ENCODE results near the gene EPB41L2.
"Not testable (repeated sequence)": the region's sequence is repeated elsewhere in the genome, so short reads cannot be mapped to it uniquely, and the experiment has no call there.

EPB41L2 gene

GRCh38 chr6:130834482-130835251 is 228.4 kb downstream of the EPB41L2 start:
- Histone ChIP-seq H3K27ac (no peak overlapping the region), H3K4me3 (no peak overlapping the region)

GRCh38 chr6:130833569-130833968 is 229.5 kb downstream of the EPB41L2 start:
- H3K27ac ChIP-seq: no peak overlapping the region
- H3K4me3 ChIP-seq: no peak overlapping the region

DNA sequence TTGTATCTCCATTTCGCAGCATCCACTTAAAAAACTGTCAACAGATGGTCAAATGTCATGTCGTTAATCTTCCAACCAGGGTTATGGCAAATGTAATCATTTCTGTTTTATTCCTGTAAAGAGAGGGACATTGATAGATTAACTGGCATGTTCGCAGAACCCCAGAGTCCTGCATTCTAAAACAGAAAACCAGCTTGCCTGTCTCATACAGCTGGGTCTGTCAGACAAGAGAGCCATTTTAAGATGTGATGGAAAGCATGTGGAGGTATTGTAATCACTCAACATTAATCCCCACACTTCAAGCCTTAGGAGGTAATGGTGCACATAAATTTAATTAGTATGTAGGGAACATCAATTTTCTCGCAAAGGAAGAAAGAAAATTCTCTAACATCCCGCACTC is 231.4 kb downstream of the EPB41L2 start:
- Histone ChIP-seq H3K4me3 (no peak overlapping the region), H3K27ac (no peak overlapping the region)

DNA sequence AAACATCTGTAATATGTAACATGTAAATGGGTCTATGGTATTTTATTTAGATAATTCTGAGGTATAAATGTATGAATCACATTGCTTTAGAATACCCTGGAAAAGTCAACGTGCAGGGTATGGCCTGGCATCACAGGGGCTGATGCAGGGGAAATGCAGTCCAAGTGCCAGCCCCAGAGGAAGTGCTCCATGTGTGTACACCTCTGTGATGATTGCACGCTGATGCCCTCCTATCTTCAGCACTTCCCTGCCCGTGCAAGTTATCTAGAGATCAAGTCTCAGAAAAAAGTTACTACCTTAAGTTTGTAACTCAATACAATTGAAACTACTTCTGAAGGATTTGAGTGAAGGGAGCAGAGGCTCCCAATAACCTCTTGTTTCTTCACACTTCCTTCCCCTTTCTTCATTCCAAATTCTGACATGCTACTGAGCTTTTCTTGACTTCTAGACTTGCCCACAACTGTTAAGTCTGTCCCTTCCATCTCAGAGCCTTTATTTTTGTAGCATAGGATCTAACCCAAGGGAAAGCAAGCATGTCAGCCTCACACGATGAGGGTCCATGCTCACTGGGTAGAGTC is 233.6 kb downstream of the EPB41L2 start:
- Histone ChIP-seq H3K27ac (no peak overlapping the region), H3K4me3 (no peak overlapping the region)

DNA sequence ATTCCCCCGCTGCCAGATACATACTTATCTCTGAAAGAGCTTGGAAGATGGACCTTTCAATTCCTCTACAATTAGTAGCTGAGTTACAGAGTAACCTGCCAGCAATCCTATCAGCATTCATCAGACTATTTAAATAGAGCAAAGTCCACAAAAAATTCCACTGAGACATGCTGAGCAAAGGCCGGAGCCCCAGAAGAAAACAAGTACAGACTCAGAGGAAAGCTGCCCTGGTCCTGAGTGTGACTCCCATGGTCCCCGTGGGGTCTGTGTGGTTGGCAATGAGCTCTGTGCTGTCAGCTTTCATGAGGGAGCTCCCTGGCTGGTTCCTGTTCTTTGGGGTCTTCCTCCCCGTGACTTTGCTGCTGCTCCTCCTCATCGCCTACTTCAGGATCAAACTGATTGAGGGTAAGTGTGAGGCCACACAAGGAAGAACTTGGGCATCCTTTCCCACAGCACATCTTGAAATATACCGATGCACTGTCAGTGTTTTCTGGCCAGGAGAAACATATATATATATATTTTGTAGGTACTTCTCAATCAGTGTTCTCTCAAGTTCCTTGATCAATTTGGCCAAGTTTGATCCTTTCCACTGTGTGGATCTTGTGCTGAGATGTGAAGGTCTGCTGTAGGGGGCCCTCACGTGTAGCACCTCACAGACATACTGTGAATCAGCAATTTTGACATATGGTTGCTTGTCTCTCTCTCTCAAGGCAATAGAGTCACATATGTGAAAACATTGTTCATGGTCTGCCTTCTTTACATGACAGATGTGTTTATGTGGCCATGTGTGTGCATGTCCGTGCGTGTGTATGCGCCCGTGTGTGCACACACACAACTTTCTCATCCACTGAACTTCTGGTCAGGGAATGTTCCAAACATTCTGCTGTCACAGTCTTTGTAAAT is 235.5 kb downstream of the EPB41L2 start, which contains the start of gene SMLR1:
SMLR1 (plus strand) TSS at position 160 of the 903 bp plus-strand sequence; CDS start at position 168, 8 bp downstream.
- Histone ChIP-seq H3K27ac (no peak within 1 kb of the TSS), H3K4me3 (no peak within 1 kb of the TSS)

DNA sequence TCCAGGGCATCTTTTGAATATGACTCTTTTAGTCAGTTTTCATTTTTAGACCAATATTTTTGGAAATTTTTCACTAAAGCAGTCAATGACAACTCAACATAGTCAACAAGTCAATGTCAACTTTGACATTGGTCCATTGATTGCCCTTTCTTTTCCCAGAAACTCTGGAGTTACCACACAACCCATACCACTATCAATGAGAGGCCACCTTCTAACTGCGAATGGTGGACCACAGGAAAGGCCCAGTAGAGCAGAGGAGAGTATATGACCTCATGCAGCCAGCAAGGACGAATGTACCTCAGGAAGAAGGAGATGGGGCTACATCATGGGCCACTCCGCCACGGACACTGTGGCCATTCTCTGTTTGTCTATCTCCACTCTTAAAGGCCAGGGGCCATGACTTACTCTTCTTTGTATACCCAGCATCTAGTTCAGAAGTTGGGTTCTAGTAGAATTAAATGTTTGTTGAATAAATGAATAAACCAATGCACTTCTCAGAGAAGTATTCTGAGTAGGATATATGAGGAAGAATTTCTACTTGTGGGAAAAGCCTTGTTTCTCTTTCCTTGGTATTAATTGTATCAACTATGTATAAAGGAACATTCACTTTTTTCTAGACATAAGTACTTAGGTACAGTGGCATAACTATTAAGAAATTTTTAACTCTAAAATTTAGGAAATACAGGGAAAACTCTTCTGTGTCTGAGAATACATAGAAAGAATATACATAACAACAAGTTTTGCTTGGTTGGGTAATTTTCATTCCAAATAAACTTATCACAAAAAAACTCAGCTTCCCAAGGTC is 236.4 kb downstream of the EPB41L2 start:
- Histone ChIP-seq H3K4me3 (no peak overlapping the region), H3K27ac (no peak overlapping the region)

DNA sequence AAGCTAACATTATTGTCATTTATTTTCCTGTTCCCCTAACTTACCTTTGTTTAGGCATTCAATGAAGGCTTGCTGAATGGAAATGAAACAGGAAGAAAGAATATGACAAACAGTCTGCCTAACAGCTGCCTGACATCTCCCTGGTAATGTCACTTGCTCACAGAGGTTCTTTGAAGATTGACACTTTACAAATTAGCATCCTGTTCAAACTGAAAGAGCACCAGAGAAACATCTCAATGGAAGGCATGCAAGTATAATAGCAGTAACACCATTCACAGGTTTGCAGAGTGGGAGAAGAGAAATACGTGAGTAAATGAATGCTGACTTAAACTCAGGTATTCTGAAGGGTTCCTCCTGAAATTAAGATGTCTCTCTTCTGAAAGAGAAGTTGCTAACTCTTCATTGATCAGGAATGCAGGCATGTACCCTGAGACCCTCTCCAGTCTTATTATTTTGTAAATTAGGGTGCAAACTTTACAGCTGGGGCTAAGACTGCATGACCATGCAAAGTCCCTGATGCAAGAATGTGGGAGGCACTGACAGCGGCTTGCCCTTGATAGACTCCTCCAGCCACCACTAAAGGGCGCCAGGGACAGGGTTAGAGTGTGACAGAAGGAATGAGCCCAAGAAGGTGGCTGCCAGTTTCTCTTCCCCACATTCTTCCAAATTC is 237.1 kb downstream of the EPB41L2 start:
- no peak overlapping the region for H3K27ac ChIP-seq
- no peak overlapping the region for H3K4me3 ChIP-seq

DNA sequence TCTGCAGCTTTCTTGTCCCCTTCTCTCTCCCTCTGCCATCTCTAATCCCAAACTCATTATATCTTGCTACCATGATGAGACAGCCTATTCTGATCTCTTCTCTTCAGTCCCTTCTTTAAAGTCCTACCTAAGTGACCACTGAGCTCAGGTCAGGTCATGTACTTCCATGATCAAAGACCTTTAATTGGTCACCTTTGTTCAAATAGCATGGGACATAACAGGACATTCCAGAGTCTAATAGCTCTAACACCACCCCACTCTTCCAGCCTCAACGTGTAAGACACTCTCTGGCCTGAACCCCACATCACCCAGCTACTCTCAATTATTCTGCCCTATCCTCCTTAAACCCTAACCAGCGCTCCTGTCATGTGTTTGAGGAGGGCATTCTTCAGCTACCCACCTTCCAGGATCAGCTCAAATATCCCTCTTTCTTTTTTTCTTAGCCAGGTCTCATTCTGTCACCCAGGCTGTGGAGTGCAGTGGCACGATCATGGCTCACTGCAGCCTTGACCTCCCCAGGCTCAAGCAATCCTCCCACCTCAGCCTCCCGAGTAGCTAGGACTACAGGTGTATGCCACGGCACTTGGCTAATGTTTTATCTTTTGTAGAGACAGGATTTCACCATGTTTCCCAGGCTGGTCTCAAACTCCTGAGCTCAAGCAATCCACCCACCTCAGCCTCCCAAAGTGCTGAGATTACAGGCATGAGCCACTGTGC is 237.9 kb downstream of the EPB41L2 start:
- no peak overlapping the region for H3K27ac ChIP-seq
- no peak overlapping the region for H3K4me3 ChIP-seq

GRCh38 chr6:130822736-130823135 is 240.3 kb downstream of the EPB41L2 start:
- H3K4me3 ChIP-seq: no peak overlapping the region
- H3K27ac ChIP-seq: no peak overlapping the region

- H3K4me3 ChIP-seq: no peak overlapping the region
- H3K27ac ChIP-seq: no peak overlapping the region
Observed at GRCh38 chr6:130815200-130816071, 247.6 kb downstream of the EPB41L2 start.

GRCh38 chr6:130814506-130814905 is 248.5 kb downstream of the EPB41L2 start:
- Histone ChIP-seq H3K4me3 (no peak overlapping the region), H3K27ac (no peak overlapping the region)

DNA sequence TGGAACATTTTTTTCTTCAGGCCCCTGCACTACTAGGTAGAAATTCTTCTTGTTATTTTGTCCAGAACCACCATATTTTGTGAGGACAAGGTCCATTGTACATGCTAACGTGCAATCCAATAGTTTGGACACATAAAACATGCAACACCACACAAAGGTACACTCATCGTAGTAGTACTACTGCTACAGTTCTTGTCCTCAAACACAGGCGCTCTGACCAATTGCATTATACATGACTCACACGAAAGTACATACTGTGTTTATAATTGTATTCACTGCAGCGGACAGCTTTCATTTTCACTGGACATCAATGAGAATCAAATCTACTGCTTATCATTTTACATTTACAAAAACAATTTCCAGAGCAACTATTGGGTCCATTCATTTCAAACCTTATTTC is 251.1 kb downstream of the EPB41L2 start:
- Histone ChIP-seq H3K4me3 (no peak overlapping the region), H3K27ac (no peak overlapping the region)

DNA sequence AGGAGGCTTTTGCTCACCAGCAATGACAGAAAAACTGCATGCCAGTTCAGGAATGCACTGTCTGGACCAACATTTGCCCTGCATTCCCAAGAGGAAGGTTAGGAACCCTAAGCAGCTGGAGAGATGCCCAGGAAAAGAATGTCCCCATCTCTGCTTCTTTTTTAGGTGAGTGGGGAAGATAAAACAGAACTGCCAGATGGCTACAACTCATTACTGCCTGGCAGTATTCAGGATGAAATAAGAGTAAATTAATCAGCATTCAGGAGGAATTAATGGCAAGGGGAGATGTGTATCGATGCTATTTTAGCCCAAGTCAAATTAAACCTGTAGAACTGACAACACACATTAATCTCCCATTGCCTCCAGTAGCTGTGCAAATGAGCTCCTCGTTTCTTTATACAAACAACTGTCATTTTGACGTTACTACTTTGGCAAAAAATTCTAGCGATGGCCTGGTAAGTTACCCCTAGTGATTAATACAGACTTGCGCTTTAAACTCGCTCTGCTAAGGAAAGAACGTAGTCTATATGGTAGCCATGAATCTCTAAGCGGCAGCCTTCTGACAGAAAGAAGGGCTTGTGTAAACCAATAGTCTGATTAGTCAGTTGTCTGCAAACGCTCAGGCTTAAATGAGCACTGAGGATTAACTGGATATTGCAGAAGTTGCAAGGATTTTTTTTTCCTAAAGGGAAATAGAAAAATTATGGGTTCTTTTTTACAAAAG is 252.6 kb downstream of the EPB41L2 start:
- H3K4me3 ChIP-seq: no peak overlapping the region
- H3K27ac ChIP-seq: no peak overlapping the region

- H3K4me3 ChIP-seq, H3K27ac ChIP-seq: not testable (repeated sequence)
Observed at GRCh38 chr6:130801368-130801767, 261.7 kb downstream of the EPB41L2 start.

DNA sequence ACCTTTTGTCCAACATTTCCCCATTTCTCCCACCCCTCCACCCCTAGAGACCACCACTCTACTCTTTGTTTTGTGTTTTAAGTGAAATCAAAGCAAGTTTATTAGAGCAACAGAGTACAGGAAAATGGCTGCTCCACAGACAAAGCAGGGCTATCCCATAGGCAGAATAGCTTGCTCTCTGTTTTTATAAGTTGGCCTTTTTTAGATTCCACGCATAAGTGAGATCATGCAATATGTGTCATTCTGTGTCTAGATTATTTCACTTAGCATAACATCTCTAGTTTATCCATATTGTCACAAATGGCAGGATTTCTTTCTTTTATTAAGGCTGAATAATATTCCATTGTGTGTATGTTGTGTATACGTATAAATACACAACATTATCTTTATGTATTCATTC is 266.0 kb downstream of the EPB41L2 start:
- Histone ChIP-seq H3K4me3 (no peak overlapping the region), H3K27ac (no peak overlapping the region)

GRCh38 chr6:130796313-130796905 is 266.6 kb downstream of the EPB41L2 start:
- Histone ChIP-seq H3K27ac (no peak overlapping the region), H3K4me3 (no peak overlapping the region)

- Histone ChIP-seq H3K4me3 (no peak overlapping the region), H3K27ac (no peak overlapping the region)
Observed at GRCh38 chr6:130794738-130795137, 268.3 kb downstream of the EPB41L2 start.
